GM19025 (cell line): Measurements from ENCODE around the gene TEX19.
"Not testable (repeated sequence)": the region's sequence is repeated elsewhere in the genome, so short reads cannot be mapped to it uniquely, and the experiment has no call there.

Experiments used
- ATAC-seq: cut with Tn5 transposase; IDR thresholded peaks from one replicate; pipeline ENCODE4 v1.9.1; 2021; ENCODE audit warnings: mild to moderate bottlenecking, low read depth, moderate library complexity; ENCODE audit not compliant: unreplicated experiment

TEX19 gene

GRCh38 chr17:82351254-82351712 is 7.8 kb upstream of the TEX19 start:
- peak; percentile 54 for ATAC-seq

GRCh38 chr17:82351713-82352488 is 7.1 kb upstream of the TEX19 start:
- peak; percentile 24 for ATAC-seq

- no peak for ATAC-seq
Measured at GRCh38 chr17:82353484-82353883, 5.6 kb upstream of the TEX19 start.

- no peak for ATAC-seq
Measured at GRCh38 chr17:82354804-82355308, 4.2 kb upstream of the TEX19 start.

GRCh38 chr17:82355770-82356427 is 3.1 kb upstream of the TEX19 start:
- ATAC-seq, result no peak

GRCh38 chr17:82356845-82357355 is 2.1 kb upstream of the TEX19 start:
- no peak for ATAC-seq

GRCh38 chr17:82357394-82357793 is 1.7 kb upstream of the TEX19 start:
- no peak for ATAC-seq

GRCh38 chr17:82359451-82360074 is 516 bp downstream of the TEX19 start:
- ATAC-seq, result not testable (repeated sequence)

GRCh38 chr17:82361885-82362633 is 3.0 kb downstream of the TEX19 start:
- no peak for ATAC-seq

- no peak for ATAC-seq
Measured at GRCh38 chr17:82365606-82366295, 6.7 kb downstream of the TEX19 start.

GRCh38 chr17:82366749-82367148 is 7.7 kb downstream of the TEX19 start:
- ATAC-seq, result no peak

- no peak for ATAC-seq
Measured at GRCh38 chr17:82367724-82368524, 8.9 kb downstream of the TEX19 start.

GRCh38 chr17:82369211-82369610 is 10.2 kb downstream of the TEX19 start:
- ATAC-seq, result no peak

GRCh38 chr17:82370471-82371332 is 11.7 kb downstream of the TEX19 start:
- ATAC-seq, result no peak

GRCh38 chr17:82371333-82372248 is 12.5 kb downstream of the TEX19 start, which contains the start of gene UTS2R:
UTS2R (plus strand) TSS chr17:82371765; CDS start chr17:82374325, 2,560 bp downstream.
- no peak for ATAC-seq

- no peak for ATAC-seq
Measured at GRCh38 chr17:82372249-82373071, 13.4 kb downstream of the TEX19 start.
